HepG2 (cell line): ENCODE data around the gene DIPK1A. TPM values are rescaled to one million over a fixed set of nuclear protein-coding genes. Genes with fewer than 3 reads are reported as not detected.
A peak's percentile ranks its signal among the peaks of the same experiment; 100 is the strongest.

Source experiments
- ATAC-seq: fragments of 200-7000 bp; cut with Tn5 transposase; 3 replicates; pipeline ENCODE4 v1.9.1; 2020; ENCODE audit warnings: mild to moderate bottlenecking, moderate library complexity
- BruUV-seq: library from RNA; stranded (reverse); fragments of 400-500 nt; replicated peaks from 2 replicates; lab custom pipeline; 2021; lab: Mats Ljungman, UMichigan
- CTCF ChIA-PET: fragments of 300-600 bp; formaldehyde crosslinking; extraction: SDS; loops from one replicate; lab custom pipeline; 2021; ENCODE audit warnings: low total read pairs, inconsistent platforms, low intra/inter-chr PET ratio; lab: Yijun Ruan, JAX
- POLR2A ChIA-PET: fragments of 350-600 bp; sonication (Branson Sonifier 250); formaldehyde crosslinking; loops from one replicate; lab custom pipeline; 2020; ENCODE audit warnings: antibody characterized with exemption, inconsistent platforms; lab: Yijun Ruan, JAX
- DNase-seq: peaks from one replicate; pipeline ENCODE4 v3.0.0-alpha.2; 2015; ENCODE audit warnings: low spot score
- FAIRE-seq: peaks from 3 replicates; lab custom pipeline; 2011; peaks lifted over from hg19 to GRCh38; lab: Jason Lieb, UNC
- H2AFZ ChIP-seq: one replicate; pipeline ENCODE4 v1.6.1; 2011; ENCODE audit warnings: low read length, inconsistent platforms
- H3K27ac ChIP-seq: fragments of 300-600 bp; 3 replicates; pipeline ENCODE4 v1.8.0; 2011; ENCODE audit warnings: mixed run types, mild to moderate bottlenecking, mixed read lengths, low read length, inconsistent platforms; ENCODE audit not compliant: insufficient read depth; ENCODE audit errors: extremely low read length
- H3K27me3 ChIP-seq, 2 experiments: fragments of 200-600 bp in 1 of 2; 2 replicates in 1 of 2; 3 replicates in 1 of 2; pipeline versions ENCODE4 v1.6.0 to v1.8.0; 2011; ENCODE audit warnings: low read length in 2 of 2, mild to moderate bottlenecking in 2 of 2, moderate library complexity in 2 of 2, inconsistent platforms in 1 of 2; ENCODE audit not compliant: insufficient read depth in 2 of 2, control insufficient read depth in 1 of 2
- H3K36me3 ChIP-seq, 2 experiments: fragments of 200-600 bp in 1 of 2; replicated peaks in 1 of 2; 2 replicates in 1 of 2; 3 replicates in 1 of 2; pipeline versions ENCODE4 v1.5.1 to v1.8.0; 2011; ENCODE audit warnings: low read length in 2 of 2, inconsistent platforms in 1 of 2; ENCODE audit not compliant: insufficient read depth in 2 of 2, control insufficient read depth in 1 of 2
- H3K4me1 ChIP-seq: 2 replicates; pipeline ENCODE4 v1.5.1; 2012; ENCODE audit warnings: low read length, inconsistent platforms; ENCODE audit not compliant: insufficient read depth
- H3K4me2 ChIP-seq: 2 replicates; pipeline ENCODE4 v1.6.0; 2011; ENCODE audit warnings: low read depth, low read length, inconsistent platforms
- H3K4me3 ChIP-seq, 3 experiments: fragments of 200-600 bp in 1 of 3; sonication (generic), shearing (Covaris generic) in 1 of 3; replicated peaks in 1 of 3; 2 replicates each; pipeline ENCODE4 v1.5.1; 2011 to 2016; ENCODE audit warnings: low read length in 3 of 3, inconsistent platforms in 2 of 3, low read depth in 2 of 3, mild to moderate bottlenecking in 2 of 3, control low read depth in 1 of 3, mixed read lengths in 1 of 3; ENCODE audit not compliant: insufficient read depth in 1 of 3
- H3K79me2 ChIP-seq: one replicate; pipeline ENCODE4 v1.6.1; 2011; ENCODE audit warnings: low read length, inconsistent platforms; ENCODE audit not compliant: insufficient read depth
- H3K9ac ChIP-seq: 2 replicates; pipeline ENCODE4 v1.6.0; 2011; ENCODE audit warnings: mild to moderate bottlenecking, low read depth, low read length, inconsistent platforms; ENCODE audit not compliant: insufficient read depth
- H3K9me3 ChIP-seq: 2 replicates; pipeline ENCODE4 v1.5.1; 2012; ENCODE audit warnings: mild to moderate bottlenecking, low read length
- H4K20me1 ChIP-seq: 2 replicates; pipeline ENCODE4 v1.6.0; 2011; ENCODE audit warnings: inconsistent platforms, mild to moderate bottlenecking, low read length, moderate library complexity; ENCODE audit not compliant: insufficient read depth
- ARID3A ChIP-seq: IDR thresholded peaks from 2 replicates; pipeline ENCODE4 v1.6.1; 2012; ENCODE audit warnings: low read depth, low read length, improper control_type of control experiment
- CEBPB ChIP-seq: IDR thresholded peaks from 2 replicates; pipeline ENCODE4 v1.6.1; 2011; ENCODE audit warnings: low read depth, low read length, improper control_type of control experiment, borderline replicate concordance
- CEBPG ChIP-seq: IDR thresholded peaks from 2 replicates; pipeline ENCODE4 v1.6.1; 2016
- FOXA3 ChIP-seq: IDR thresholded peaks from 2 replicates; pipeline ENCODE4 v1.6.1; 2016; ENCODE audit warnings: missing genetic modification reagents, missing compliant biosample characterization
- GATAD2A ChIP-seq: IDR thresholded peaks from 2 replicates; pipeline ENCODE4 v1.6.1; 2016
- MEF2D ChIP-seq: sonication (generic); formaldehyde crosslinking; IDR thresholded peaks from 2 replicates; pipeline ENCODE4 v1.5.1; 2020; ENCODE audit warnings: mild to moderate bottlenecking, missing genetic modification reagents
- ZNF24 ChIP-seq: fragments of 450-650 bp; IDR thresholded peaks from 2 replicates; pipeline ENCODE4 v1.6.1; 2017; ENCODE audit warnings: antibody characterized with exemption, mild to moderate bottlenecking
- ZNF292 ChIP-seq: sonication (generic); formaldehyde crosslinking; IDR thresholded peaks from 2 replicates; pipeline ENCODE4 v1.8.1; 2022; ENCODE audit warnings: mild to moderate bottlenecking, low read depth, missing genetic modification reagents, borderline replicate concordance
- WGBS: methylation state at CpG from one replicate; pipeline ENCODE4 v1.1.6; 2017; ENCODE audit warnings: low lambda C conversion rate; 5-methylcytosine and 5-hydroxymethylcytosine counted together
- in situ Hi-C: cut with HindIII; loops from 2 replicates; pipeline ENCODE4 v1.10.0; 2017; ENCODE audit warnings: low pct_unique_long_range_greater_than_20kb; ENCODE audit not compliant: extremely low pct_ligation_motif_present
- intact Hi-C: fragments of 100-400 bp; cut with micrococcal nuclease; formaldehyde crosslinking; loops from one replicate; pipeline ENCODE4 v1.10.0; 2022; ENCODE audit not compliant: unreplicated experiment
- polyA plus RNA-seq, 8 experiments: library from polyadenylated mRNA; depleted of rRNA in 3 of 8; stranded (reverse) in 7 of 8; unstranded in 1 of 8; fragments of >200 nt; fragmentation: Illumina TruSeq in 4 of 8; extraction: Trizol in 4 of 8; gene quantifications; 2 replicates each; pipeline versions ENCODE4 v1.2.1 to v1.2.3, GENCODE V29; 2011 to 2016; ENCODE audit warnings: low read depth in 4 of 8, missing spikeins in 1 of 8, mixed read lengths in 1 of 8; ENCODE audit not compliant: insufficient read depth in 1 of 8
- total RNA-seq, 5 experiments: library from RNA; depleted of rRNA; stranded (reverse); fragments of >200 nt; fragmentation: Illumina TruSeq; extraction: Trizol; gene quantifications; 2 replicates each; pipeline ENCODE4 v1.2.3, GENCODE V29; 2016; ENCODE audit warnings: low read depth in 1 of 5

Gene DIPK1A
- total and polyA plus RNA-seq, 2 of the 13 experiments (the other 11 are each of a cell fraction or from before 2014, with no cell fraction given) = 8.4 TPM

- 0 out of 2 replicates have a peak, but pooled peaks have one; percentile 23 for TF ChIP-seq ARID3A
- peak; percentile 55; the same call in 1 of the 2 replicates for TF ChIP-seq FOXA3 (CRISPR knock-in tag)
- TF ChIP-seq ZNF292 (CRISPR knock-in tag) = 0 out of 2 replicates have a peak, but pooled peaks have one; percentile 29
- peak; percentile 41; the same call in 1 of the 2 replicates for TF ChIP-seq CEBPG (CRISPR knock-in tag)
- TF ChIP-seq CEBPB = peak; percentile 74; the same call in 1 of the 2 replicates
- TF ChIP-seq GATAD2A (CRISPR knock-in tag) = peak; percentile 26; the same call in 1 of the 2 replicates
Observed at GRCh38 chr1:92945748-92946270, 15.5 kb downstream of the DIPK1A start (continued).

DNA sequence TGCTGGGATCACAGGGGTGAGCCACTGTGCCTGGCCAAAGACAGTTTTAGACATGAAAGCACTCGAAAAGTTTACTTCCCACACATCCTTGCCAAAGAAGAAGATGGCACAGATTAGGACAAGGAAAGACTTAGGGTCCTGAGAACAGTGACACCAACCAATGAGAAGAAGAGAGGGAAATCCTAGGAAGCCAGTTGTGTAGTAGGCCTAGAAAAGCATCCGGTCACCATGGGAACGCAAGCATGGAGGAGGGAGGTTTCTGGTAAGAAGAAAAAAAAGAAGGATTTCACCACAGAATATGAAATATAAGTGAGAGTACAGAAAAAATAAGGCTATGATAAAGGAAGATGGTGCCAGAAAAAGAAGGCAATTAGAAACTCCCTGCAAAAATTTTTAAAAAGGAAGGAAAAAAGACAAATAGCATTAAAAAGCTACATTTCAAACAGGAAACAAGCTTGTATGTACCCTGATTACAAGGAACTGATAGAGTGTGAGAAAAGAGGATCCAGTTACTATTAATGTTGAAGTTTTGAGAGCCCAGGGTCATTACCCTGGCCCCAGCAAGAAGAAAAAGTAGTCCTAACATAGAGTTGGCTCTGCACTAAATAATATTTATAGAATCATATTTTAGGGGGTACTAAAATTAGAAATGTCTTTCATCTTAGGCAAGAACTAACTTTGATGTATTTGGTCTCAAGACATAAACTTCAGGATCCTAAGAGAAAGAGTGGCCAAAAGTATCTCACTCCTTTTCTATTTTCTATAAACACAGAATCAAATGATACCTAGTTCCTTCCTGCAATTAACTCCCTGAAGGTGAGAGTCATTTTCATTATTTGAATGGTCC, 16.1 kb downstream of the DIPK1A start:
- no peak overlapping the region for H3K4me3 ChIP-seq
- in situ Hi-C loops (no loop called here), intact Hi-C loops (no loop called here)
- H3K4me1 ChIP-seq = peaks cover 48% of the 10 kb centered on the region
- CTCF ChIA-PET = no interaction called here
- H3K27me3 ChIP-seq = no peaks in the 10 kb centered on the region
- H4K20me1 ChIP-seq = no peaks in the 10 kb centered on the region
- no peak for ATAC-seq
- no peak overlapping the region for H3K4me2 ChIP-seq
- BruUV-seq = no TSS peak
- DNase-seq = no peak
- no peaks in the 10 kb centered on the region for H3K9me3 ChIP-seq
- peaks cover 27% of the 10 kb centered on the region for H3K79me2 ChIP-seq
- TF ChIP-seq MEF2D (CRISPR knock-in tag) (no peak), ZNF24 (no peak)
- TF ChIP-seq, all 625 proteins: peak for 0
- POLR2A ChIA-PET = no interaction called here
- no peak overlapping the region for H2AFZ ChIP-seq
- WGBS = 93% methylated on average over 3 of the region's 3 CpGs
- H3K9ac ChIP-seq = no peak overlapping the region
- H3K27ac ChIP-seq = no peak overlapping the region
- FAIRE-seq = no peak
- H3K36me3 ChIP-seq = no peaks in the 10 kb centered on the region
